A549 (cell line): ENCODE results near the gene FADS6. TPM values are rescaled to one million over a fixed set of nuclear protein-coding genes. Genes with fewer than 3 reads are reported as not detected.
A peak's percentile ranks its signal among the peaks of the same experiment; 100 is the strongest.

ENCODE experiments used
- CBX8 ChIP-seq: fragments of 200-600 bp; sonication (generic); IDR thresholded peaks from 2 replicates; pipeline ENCODE4 v1.6.1; 2016
- E2F6 ChIP-seq: IDR thresholded peaks from 2 replicates; pipeline ENCODE4 v1.6.1; 2012; ENCODE audit warnings: low read depth, borderline replicate concordance
- EHF ChIP-seq: fragments of 250-450 bp; sonication (Bioruptor Pico); IDR thresholded peaks from 2 replicates; pipeline ENCODE4 v1.5.0; 2020; ENCODE audit warnings: mild to moderate bottlenecking
- FOSB ChIP-seq: fragments of 250-450 bp; sonication (Bioruptor Pico); IDR thresholded peaks from 2 replicates; pipeline ENCODE4 v1.5.0; 2020; ENCODE audit warnings: mild to moderate bottlenecking, moderate library complexity
- GATA3 ChIP-seq: IDR thresholded peaks from 2 replicates; pipeline ENCODE4 v1.6.1; 2012; ENCODE audit warnings: borderline replicate concordance
- HES2 ChIP-seq: fragments of >200 bp; sonication (Bioruptor Twin); formaldehyde crosslinking; IDR thresholded peaks from 2 replicates; pipeline ENCODE4 v1.6.1; 2016
- HEYL ChIP-seq: fragments of 250-450 bp; sonication (Bioruptor Pico); IDR thresholded peaks from 2 replicates; pipeline ENCODE4 v1.8.0; 2021; ENCODE audit warnings: mild to moderate bottlenecking, moderate library complexity
- HOXB13 ChIP-seq: fragments of 250-450 bp; sonication (Bioruptor Pico); IDR thresholded peaks from 2 replicates; pipeline ENCODE4 v1.5.0; 2020; ENCODE audit warnings: low read depth, mild to moderate bottlenecking, moderate library complexity
- HOXB5 ChIP-seq: fragments of 250-450 bp; sonication (Bioruptor Pico); IDR thresholded peaks from 2 replicates; pipeline ENCODE4 v1.5.0; 2020; ENCODE audit warnings: mild to moderate bottlenecking, moderate library complexity
- JUNB ChIP-seq: fragments of >200 bp; sonication (Bioruptor Twin); formaldehyde crosslinking; IDR thresholded peaks from 2 replicates; pipeline ENCODE4 v1.6.1; 2016
- KDM5A ChIP-seq: fragments of 200-600 bp; sonication (generic); IDR thresholded peaks from 2 replicates; pipeline ENCODE4 v1.6.1; 2016; ENCODE audit warnings: antibody characterized with exemption, mild to moderate bottlenecking
- MAFK ChIP-seq: fragments of 450-650 bp; IDR thresholded peaks from 2 replicates; pipeline ENCODE4 v1.6.1; 2014; ENCODE audit not compliant: partially characterized antibody
- MYC ChIP-seq: IDR thresholded peaks from 2 replicates; pipeline ENCODE4 v1.6.1; 2012; ENCODE audit warnings: mild to moderate bottlenecking, inconsistent platforms, low read length, improper control_type of control experiment, borderline replicate concordance
- NPAS2 ChIP-seq: fragments of 250-450 bp; sonication (Bioruptor Pico); IDR thresholded peaks from 2 replicates; pipeline ENCODE4 v1.8.0; 2022; ENCODE audit warnings: mild to moderate bottlenecking, moderate library complexity, borderline replicate concordance
- PHF8 ChIP-seq: fragments of 200-600 bp; sonication (generic); IDR thresholded peaks from 2 replicates; pipeline ENCODE4 v1.6.1; 2016; ENCODE audit warnings: low read depth, mild to moderate bottlenecking, antibody characterized with exemption, moderate library complexity, borderline replicate concordance
- POLR2A ChIP-seq: IDR thresholded peaks from 2 replicates; pipeline ENCODE4 v1.6.1; 2012; ENCODE audit warnings: mild to moderate bottlenecking, low read length
- RARB ChIP-seq: fragments of 250-450 bp; sonication (Bioruptor Pico); IDR thresholded peaks from 2 replicates; pipeline ENCODE4 v1.8.0; 2021; ENCODE audit warnings: mild to moderate bottlenecking, moderate library complexity
- ZFP36 ChIP-seq: fragments of 450-650 bp; IDR thresholded peaks from 2 replicates; pipeline ENCODE4 v1.6.1; 2014; ENCODE audit warnings: borderline replicate concordance; ENCODE audit not compliant: partially characterized antibody
- ZSCAN20 ChIP-seq: fragments of 250-450 bp; sonication (Bioruptor Pico); IDR thresholded peaks from 2 replicates; pipeline ENCODE4 v1.8.0; 2022; ENCODE audit warnings: mild to moderate bottlenecking, moderate library complexity
- polyA plus RNA-seq, 4 experiments: library from polyadenylated mRNA; depleted of rRNA in 3 of 4; stranded (reverse); fragments of >200 nt; fragmentation: RNase III in 1 of 4; extraction: RNeasy Plus Mini Kit Qiagen cat#74134 plus additional on column Dnase treatment in 1 of 4; gene quantifications; 2 replicates in 3 of 4; 3 replicates in 1 of 4; pipeline ENCODE4 v1.2.3, GENCODE V29; 2011 to 2017
- TF ChIP-seq, protein P1 (sequence below): fragments of 250-450 bp; sonication (Bioruptor Pico); IDR thresholded peaks from 2 replicates; pipeline ENCODE4 v1.5.0; 2021; ENCODE audit warnings: mild to moderate bottlenecking, moderate library complexity, borderline replicate concordance
- TF ChIP-seq, protein P2 (sequence below): fragments of 200-600 bp; sonication (generic); IDR thresholded peaks from 2 replicates; pipeline ENCODE4 v1.6.1; 2016; ENCODE audit warnings: antibody characterized with exemption, mild to moderate bottlenecking, moderate library complexity
- TF ChIP-seq, protein P3 (sequence below): IDR thresholded peaks from 2 replicates; pipeline ENCODE4 v1.6.1; 2012

The FADS6 gene
- polyA plus RNA-seq, 2 of the 4 experiments (the other 2 are of a cell fraction), result 0.04 TPM; not detected in 1

DNA sequence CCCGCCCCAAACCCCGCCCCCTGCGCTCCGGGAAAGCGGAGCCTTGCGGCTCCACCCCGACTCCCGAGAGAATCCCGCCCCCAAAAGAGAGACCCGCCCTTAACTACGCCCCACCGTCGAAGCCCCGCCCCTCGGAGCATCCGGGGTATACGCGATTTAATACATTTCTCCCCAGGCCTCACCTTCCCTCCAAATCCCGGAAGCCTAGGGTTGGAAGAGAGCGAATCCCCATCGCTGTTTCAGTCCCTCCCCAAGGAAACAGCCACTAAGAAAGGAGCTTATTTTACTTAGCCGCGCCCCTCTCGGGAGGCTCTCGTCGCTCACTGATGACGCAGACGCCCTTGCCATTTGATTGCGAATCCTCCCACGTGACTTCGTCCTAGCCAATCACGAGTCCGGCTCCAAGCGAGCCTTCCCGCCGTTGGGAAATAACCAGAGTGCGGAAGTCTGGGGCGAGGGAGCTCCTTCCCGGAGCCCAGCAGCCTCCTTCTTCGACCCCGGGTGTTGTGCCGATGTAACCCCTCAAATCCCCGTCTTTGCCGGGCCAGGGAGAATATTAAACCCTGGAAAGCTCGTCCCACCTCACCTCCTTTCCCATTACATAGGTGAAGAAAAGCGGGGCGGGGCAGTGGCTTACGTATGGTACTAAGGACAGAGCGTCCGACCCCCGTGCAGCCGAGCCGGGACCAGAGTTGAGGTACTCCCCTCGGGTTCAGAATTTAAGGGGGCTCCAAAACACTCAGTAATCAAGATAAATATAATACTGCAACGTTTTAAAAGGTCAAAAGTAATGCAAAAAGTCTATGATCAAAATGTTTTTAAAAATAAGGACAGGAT lies 20.2 kb downstream of the FADS6 start (continued):
- TF ChIP-seq, protein P1, sequence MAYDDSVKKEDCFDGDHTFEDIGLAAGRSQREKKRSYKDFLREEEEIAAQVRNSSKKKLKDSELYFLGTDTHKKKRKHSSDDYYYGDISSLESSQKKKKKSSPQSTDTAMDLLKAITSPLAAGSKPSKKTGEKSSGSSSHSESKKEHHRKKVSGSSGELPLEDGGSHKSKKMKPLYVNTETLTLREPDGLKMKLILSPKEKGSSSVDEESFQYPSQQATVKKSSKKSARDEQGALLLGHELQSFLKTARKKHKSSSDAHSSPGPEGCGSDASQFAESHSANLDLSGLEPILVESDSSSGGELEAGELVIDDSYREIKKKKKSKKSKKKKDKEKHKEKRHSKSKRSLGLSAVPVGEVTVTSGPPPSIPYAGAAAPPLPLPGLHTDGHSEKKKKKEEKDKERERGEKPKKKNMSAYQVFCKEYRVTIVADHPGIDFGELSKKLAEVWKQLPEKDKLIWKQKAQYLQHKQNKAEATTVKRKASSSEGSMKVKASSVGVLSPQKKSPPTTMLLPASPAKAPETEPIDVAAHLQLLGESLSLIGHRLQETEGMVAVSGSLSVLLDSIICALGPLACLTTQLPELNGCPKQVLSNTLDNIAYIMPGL, result no peak
- TF ChIP-seq POLR2A, result peak; percentile 96
- TF ChIP-seq, protein P2, sequence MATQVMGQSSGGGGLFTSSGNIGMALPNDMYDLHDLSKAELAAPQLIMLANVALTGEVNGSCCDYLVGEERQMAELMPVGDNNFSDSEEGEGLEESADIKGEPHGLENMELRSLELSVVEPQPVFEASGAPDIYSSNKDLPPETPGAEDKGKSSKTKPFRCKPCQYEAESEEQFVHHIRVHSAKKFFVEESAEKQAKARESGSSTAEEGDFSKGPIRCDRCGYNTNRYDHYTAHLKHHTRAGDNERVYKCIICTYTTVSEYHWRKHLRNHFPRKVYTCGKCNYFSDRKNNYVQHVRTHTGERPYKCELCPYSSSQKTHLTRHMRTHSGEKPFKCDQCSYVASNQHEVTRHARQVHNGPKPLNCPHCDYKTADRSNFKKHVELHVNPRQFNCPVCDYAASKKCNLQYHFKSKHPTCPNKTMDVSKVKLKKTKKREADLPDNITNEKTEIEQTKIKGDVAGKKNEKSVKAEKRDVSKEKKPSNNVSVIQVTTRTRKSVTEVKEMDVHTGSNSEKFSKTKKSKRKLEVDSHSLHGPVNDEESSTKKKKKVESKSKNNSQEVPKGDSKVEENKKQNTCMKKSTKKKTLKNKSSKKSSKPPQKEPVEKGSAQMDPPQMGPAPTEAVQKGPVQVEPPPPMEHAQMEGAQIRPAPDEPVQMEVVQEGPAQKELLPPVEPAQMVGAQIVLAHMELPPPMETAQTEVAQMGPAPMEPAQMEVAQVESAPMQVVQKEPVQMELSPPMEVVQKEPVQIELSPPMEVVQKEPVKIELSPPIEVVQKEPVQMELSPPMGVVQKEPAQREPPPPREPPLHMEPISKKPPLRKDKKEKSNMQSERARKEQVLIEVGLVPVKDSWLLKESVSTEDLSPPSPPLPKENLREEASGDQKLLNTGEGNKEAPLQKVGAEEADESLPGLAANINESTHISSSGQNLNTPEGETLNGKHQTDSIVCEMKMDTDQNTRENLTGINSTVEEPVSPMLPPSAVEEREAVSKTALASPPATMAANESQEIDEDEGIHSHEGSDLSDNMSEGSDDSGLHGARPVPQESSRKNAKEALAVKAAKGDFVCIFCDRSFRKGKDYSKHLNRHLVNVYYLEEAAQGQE, result no peak; the same call in 1 of the 2 replicates
- TF ChIP-seq JUNB, result no peak
- TF ChIP-seq HOXB5 (CRISPR knock-in tag), result no peak
- no peak for TF ChIP-seq CBX8
- no peak for TF ChIP-seq ZSCAN20 (CRISPR knock-in tag)
- no peak for TF ChIP-seq HES2
- TF ChIP-seq, protein P3, sequence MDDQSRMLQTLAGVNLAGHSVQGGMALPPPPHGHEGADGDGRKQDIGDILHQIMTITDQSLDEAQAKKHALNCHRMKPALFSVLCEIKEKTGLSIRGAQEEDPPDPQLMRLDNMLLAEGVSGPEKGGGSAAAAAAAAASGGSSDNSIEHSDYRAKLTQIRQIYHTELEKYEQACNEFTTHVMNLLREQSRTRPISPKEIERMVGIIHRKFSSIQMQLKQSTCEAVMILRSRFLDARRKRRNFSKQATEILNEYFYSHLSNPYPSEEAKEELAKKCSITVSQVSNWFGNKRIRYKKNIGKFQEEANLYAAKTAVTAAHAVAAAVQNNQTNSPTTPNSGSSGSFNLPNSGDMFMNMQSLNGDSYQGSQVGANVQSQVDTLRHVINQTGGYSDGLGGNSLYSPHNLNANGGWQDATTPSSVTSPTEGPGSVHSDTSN, result peak; percentile 43; the same call in 1 of the 2 replicates
- no peak for TF ChIP-seq GATA3
- no peak for TF ChIP-seq NPAS2 (CRISPR knock-in tag)
- TF ChIP-seq RARB (CRISPR knock-in tag), result peak; percentile 63; the same call in 1 of the 2 replicates
- no peak for TF ChIP-seq MAFK
- TF ChIP-seq EHF (CRISPR knock-in tag), result no peak; the same call in 1 of the 2 replicates
- peak; percentile 95 for TF ChIP-seq E2F6
- no peak for TF ChIP-seq HEYL (CRISPR knock-in tag)
- 0 out of 2 replicates have a peak, but pooled peaks have one; percentile 9 for TF ChIP-seq MYC
- peak; percentile 99 for TF ChIP-seq PHF8
- TF ChIP-seq KDM5A, result peak; percentile 41; the same call in 1 of the 2 replicates
- peak; percentile 71; the same call in 1 of the 2 replicates for TF ChIP-seq FOSB (CRISPR knock-in tag)
- TF ChIP-seq HOXB13 (CRISPR knock-in tag), result no peak
- no peak for TF ChIP-seq ZFP36
